HTR-8/SVneo (cell line): ENCODE results near the gene THBS2.
"Not testable (repeated sequence)": the region's sequence is repeated elsewhere in the genome, so short reads cannot be mapped to it uniquely, and the experiment has no call there.

Experiments
- DNase-seq: peaks from one replicate; pipeline ENCODE4 v3.0.0; 2011; ENCODE audit warnings: low spot score, mixed read lengths; ENCODE audit not compliant: insufficient read length
- FAIRE-seq: peaks from 2 replicates; lab custom pipeline; 2011; peaks lifted over from hg19 to GRCh38; lab: Jason Lieb, UNC

Gene THBS2

DNA sequence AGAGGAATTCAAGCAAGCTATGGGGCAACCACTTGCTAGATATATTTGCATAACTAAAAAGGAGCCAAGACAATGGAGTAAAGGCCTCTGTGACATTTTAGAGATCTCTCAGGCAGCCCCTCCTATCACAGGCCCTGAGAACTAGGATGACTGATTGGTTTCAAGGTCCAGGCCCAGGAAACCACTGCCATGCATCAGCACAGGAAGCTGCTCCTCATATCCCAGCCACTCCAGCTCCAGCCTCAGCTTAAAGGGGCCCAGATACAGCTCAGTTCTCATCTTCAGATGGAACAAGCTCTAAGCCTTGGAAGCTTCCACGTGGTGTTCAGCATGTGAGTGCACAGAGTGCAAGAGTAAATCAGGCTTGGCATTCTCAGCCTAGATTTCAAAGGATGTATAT is 21.1 kb upstream of the THBS2 start:
- DNase-seq (no peak), FAIRE-seq (no peak)

- no peak for FAIRE-seq
Observed at GRCh38 chr6:169273511-169273910, 19.9 kb upstream of the THBS2 start.

DNA sequence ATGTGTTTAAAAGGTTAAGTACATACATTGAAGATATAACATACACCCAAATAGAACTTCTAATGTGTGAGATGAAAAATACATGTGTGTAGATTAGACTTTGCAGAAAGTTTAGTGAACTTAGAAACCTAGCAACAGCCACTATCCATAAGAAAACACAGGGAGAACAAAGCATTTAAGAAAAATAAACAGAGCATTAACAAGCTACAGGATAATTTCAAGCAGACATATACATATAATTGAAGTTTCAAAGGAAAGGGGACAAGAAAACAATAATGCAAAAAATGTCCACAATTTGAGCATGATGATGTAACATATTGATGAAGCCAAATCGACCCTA is 18.2 kb upstream of the THBS2 start:
- DNase-seq, result no peak
- no peak for FAIRE-seq

More at GRCh38 chr6:169273511-169273910, 19.9 kb upstream of the THBS2 start:
- DNase-seq, result no peak

DNA sequence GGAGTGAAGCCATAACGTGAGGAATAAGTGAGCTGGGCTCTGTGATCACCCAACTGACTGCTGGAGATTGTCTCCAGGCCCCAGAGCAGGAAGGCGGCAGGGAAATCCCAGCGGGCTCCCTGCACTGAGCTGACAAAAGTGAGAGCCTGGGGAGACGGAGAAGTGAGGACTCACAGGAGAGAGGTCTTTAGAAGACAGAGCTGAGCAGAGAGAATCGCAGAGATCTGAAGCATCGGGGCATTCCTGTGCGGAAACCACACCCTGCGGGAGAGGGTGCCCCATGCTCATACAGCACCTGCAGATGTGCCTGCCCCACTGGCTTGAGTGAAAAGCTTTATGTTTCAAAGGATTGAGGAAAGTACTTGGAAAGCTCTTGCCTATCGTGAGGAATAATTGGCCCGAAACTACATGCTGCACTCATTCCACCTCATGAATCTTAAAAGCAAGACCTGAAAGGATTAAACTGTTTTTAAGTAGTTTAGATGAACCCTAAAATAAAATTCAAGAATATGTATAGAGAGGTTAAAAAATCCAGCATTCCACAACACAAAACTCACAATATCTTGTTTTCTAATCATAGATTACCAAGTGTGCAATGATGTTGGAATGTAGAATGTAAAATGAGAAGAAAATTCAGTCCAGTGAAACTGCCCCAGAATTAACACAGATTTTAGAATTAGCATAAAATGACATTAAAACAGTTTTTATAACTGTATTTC is 17.7 kb upstream of the THBS2 start:
- FAIRE-seq (no peak), DNase-seq (no peak)

GRCh38 chr6:169270077-169270380 is 16.4 kb upstream of the THBS2 start:
- DNase-seq, FAIRE-seq: not testable (repeated sequence)

DNA sequence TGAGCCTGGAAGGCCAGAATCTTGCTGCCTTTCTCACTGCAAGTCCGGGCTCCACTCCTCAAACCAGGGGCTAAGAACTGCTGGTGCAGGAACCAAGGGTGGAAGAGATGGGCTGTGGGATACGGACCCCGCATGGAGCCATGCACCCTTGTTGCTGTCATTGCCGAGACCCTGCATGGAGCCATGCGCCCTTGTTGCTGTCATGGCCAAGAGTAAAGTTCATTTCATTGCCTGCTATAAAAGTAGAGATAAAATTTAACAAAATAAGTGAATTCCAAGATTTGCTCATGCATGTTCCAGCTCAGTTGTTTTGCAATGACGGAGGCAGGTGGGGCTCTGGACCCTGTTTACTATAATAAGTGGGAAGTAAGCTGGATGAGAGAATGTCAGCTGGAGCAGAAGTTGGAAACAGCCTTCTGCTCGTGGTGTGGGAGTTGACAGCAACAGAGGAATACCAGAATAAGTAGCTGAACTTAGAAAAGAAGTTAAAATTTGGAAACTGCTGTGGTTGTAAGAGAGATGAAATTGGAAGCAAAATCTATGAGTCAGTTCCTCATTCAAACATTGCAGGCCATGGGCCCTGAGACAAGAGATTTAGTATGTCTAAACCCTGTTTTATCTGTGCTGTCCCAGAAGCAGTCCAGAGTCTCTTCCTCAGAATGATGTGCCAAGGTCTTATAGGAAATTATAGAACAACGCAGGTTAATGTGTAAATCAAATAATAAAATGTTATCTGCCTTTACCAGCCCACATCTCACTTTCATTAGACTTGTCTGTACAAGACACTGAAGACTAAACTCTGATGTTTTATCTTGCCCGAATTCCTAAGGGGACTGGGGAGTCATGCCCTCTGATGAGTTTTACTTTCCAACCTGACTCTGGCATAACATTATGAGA is 15.8 kb upstream of the THBS2 start:
- FAIRE-seq (no peak), DNase-seq (no peak)

- FAIRE-seq (no peak), DNase-seq (no peak)
Observed at GRCh38 chr6:169268276-169268675, 14.6 kb upstream of the THBS2 start.

GRCh38 chr6:169266746-169267591 is 13.3 kb upstream of the THBS2 start:
- no peak for DNase-seq
- FAIRE-seq, result no peak

- no peak for DNase-seq
- no peak for FAIRE-seq
Observed at GRCh38 chr6:169266261-169266660, 12.6 kb upstream of the THBS2 start.

GRCh38 chr6:169265486-169266131 is 12.0 kb upstream of the THBS2 start:
- DNase-seq (no peak), FAIRE-seq (no peak)

DNA sequence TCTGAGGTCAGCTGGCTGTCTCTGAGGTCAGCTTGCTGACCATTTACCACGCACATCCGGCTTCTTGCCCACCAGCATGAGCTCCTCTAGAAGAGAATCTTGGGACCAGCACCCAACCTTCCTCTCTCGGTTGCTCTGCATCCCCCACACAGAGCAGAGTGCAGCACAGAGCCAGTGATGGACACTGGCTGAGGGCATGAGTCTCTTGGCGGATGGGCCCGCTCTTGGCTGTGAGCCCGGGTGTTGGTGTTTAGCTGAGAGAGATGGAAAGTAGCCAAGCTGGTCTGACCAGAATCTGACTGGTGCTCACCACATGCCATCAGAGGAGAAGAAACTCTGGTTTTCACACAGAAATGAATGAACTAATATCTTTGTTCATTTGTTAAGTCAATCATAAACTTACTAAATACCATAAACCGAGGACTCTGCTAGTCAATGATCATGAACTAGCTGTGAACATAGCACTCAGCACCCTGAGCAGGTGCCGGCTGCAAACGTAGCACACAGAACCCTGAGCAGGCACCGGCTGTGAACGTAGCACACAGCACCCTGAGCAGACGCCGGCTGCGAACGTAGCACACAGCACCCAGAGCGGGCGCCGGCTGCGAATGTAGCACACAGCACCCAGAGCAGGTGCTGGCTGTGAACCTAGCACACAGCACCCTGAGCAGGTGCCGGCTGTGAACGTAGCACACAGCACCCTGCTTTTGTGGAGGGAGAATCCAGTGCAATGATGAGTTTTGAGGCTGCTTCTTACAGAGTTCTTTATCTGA is 10.4 kb upstream of the THBS2 start:
- FAIRE-seq, result no peak
- no peak for DNase-seq

GRCh38 chr6:169263374-169263773 is 9.7 kb upstream of the THBS2 start:
- DNase-seq, result no peak
- FAIRE-seq, result no peak

DNA sequence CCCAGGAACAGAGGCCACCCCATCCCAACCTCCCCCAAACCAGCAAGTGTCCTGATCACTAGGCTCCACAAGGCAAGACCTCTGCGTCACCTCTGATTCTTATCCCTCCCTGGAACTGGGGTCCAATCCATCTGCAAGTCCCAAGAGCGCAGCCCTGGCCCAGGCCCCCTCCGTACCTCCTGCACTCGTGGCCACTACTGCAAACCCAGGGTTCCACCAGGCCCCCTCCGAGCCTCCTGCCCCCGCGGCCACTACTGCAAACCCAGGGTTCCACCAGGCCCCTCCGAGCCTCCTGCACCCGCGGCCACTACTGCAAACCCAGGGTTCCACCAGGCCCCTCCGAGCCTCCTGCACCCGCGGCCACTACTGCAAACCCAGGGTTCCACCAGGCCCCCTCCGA is 9.0 kb upstream of the THBS2 start:
- not testable (repeated sequence) for DNase-seq, FAIRE-seq

- FAIRE-seq (no peak), DNase-seq (no peak)
Observed at GRCh38 chr6:169256518-169256917, 2.9 kb upstream of the THBS2 start.

DNA sequence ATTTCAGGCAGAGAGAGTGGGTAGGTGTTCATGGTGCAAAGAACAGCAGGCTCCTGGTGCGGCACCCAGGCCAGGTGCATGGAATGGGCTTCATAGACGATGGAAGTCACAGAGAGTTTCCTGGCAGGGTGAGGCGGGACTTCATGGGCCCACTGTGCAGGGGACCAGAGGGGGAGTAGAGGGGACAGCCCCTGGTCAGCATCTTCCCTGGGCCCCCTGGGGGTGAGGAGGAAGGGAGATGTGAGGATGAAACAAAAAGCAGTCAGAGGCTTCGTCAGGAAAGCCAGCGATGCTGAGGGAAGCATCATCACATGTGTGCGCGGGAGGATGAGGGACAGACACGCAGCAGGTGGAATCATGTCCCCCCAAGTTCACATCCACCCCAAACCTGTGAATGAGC is 2.4 kb upstream of the THBS2 start:
- FAIRE-seq (no peak), DNase-seq (no peak)

GRCh38 chr6:169255643-169256042 is 2.0 kb upstream of the THBS2 start:
- no peak for FAIRE-seq

GRCh38 chr6:169254456-169255316 is 1.0 kb upstream of the THBS2 start:
- DNase-seq (no peak), FAIRE-seq (peak; percentile 31)

More at GRCh38 chr6:169255643-169256042, 2.0 kb upstream of the THBS2 start:
- DNase-seq, result no peak

DNA sequence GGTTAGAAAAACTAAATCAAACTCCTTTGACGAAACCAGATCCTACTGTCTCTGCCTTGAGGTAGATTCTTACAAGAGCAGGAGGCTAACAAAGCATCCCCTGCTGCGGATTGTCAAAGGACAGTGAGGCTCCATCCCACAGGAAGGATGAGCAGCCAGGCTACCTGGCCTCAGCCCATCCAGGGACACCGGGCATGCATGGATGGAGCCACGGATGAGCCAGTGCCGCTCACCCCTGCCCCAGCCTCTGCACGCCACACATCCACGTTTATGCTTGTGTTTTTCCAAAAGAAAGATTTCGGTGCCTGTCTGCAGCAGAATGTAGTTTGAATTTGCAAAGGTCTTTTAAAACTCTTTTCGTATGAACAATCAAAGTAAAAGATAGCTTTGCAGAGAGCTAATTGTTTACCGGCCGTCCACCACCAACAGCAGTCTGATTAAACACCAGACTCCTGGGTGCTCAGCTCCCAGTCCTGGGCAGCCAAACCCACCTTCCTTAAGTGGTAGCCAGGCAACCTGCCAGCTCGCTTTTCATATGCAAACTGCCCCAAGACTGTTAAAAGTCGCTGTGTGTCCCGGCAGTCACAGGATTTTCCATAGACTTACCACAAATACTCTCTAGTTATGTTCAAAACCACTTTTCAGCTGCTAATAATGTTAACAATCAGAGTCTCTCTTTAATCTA is 999 bp downstream of the THBS2 start:
- DNase-seq (no peak), FAIRE-seq (no peak)
